Measurements from ENCODE around the gene ZNF605. TPM values are rescaled to one million over a fixed set of nuclear protein-coding genes. Genes with fewer than 3 reads are reported as not detected.
"Not testable (repeated sequence)": the region's sequence is repeated elsewhere in the genome, so short reads cannot be mapped to it uniquely, and the experiment has no call there.

Gene ZNF605
- total RNA-seq = 3.2 and 3.8 TPM in 2 replicates

DNA sequence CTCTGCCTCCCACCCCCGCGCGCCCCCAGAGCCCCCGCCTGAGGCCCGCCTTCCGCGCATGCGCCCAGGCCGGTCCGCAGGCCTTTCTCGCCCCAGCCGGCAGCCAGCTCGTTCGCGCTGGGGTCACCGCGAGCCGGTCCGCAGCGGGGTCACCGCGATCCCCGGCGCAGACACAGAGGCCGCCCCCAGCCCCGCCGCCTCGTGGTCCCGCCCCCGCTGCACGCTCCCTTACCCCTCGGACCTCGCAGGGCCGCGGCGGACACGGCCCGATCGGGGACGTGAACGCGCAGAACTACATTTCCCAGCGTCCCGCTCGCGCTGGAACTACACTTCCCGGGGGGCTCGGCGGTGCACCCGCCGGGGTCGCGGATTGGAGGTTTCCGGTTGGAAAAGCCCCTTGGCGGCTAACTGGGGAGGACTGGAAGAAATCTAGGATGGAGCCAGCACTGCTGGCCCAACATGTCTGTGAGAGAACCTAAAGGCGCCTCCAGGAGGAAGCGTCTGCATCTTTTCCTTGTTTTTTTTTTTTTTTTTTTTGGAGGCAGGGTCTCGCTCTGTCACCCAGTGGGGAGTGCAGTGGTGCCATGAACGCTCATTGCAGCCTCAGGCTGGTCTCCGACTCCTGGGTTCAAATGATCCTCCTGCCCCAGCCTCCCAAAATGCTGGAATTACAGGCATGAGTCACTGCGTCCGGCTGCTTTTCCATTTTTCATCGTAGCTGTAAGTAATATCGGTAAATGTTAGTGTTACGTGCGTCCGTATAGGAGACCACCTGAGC, at the start of gene ZNF605:
Gene ZNF605, minus strand, starts transcription at position 296 of the 778 bp plus-strand sequence. CDS start 10,671 bp downstream, outside the sequence.
- DNase-seq (ENCODE audit: low read depth in 2 of 2) = peak; percentile 80 to 90

DNA sequence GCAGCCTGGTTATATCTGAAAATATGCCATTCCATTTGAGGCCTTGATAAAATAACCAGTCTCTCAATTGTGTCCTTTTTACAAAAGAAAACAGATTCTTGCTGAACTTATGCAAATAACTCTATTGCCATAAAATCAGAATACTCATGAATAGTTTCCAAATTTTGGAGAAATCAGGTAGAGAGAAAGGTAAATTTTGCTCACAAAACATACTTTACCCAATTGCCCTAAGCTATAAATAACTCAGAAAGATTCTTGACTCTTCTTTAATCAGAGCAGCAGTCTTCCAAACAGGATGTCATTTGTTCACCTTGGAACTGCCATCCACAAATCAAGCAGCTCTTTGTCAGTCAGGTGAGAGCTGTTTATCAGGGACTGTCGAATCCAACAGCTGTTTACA, 42.6 kb upstream of the ZNF605 start:
- no peak for DNase-seq (ENCODE audit: low read depth in 2 of 2)

DNA sequence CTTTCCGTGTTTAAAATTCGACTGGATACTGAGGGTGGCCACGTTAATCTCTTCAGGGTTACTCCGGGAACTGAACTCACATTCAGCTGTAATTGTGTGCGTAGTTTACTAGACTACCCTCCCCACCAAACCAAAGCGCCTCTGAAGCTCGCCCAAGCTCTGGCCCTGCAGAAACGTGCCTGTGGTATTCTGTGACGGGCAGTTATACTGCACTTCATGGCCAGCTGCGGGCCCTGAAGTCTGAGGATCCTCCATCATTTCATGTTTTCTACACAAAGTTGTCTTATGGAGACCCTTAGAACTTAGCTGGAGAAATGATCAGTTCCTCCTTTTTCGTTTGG, 30.7 kb upstream of the ZNF605 start:
- peak in 1 of 2 donors; percentile 40 for DNase-seq (ENCODE audit: low read depth in 2 of 2)

DNA sequence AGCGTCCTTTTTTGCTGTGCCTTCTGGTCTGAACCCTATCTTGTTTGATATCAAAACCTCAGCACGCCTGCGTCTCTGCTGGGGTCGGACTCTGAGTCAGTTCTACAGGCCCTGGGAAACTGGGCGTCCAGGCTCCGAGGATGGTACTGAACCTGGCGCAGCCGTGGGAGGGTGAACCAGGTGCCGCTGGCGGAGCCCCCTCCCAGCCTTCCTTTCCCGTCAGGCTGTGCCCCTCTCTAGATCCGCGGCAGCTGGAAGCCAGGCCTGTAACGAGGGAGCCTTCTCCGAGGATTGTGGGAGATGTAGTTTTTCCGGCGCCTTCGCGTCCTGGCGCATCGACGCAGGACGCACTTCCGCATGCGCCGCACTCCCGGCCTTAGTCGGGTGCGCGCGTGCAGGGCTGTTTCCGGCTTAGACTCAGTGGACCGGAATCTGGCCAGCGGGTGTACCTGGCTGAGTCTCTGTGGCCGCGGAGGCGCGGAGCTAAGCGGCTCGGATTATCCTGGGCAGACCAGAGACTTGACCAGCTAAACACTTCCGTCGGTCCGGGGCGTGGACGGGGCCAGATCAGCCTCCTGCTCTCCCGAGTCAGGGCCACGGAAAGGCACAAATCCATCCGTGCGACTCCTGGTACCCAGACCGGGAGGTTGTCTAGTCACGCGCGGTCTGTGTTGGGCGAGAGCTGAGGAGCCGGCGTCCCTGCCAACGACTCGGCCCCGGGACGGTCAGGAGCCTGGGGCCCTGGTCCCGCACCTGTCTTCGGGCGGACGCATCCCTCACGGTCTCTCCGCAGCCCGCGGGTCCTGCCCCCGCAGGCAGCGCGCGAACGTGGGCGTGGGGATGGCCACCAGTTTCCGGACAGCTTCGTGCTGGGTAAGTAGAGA, 30.1 kb upstream of the ZNF605 start, which contains the start of gene ZNF26:
Gene ZNF26, plus strand, starts transcription at position 367 of the 884 bp plus-strand sequence. Its CDS starts 474 bp downstream, at position 841.
- peak; percentile 86 to 94 for DNase-seq (ENCODE audit: low read depth in 2 of 2)

DNA sequence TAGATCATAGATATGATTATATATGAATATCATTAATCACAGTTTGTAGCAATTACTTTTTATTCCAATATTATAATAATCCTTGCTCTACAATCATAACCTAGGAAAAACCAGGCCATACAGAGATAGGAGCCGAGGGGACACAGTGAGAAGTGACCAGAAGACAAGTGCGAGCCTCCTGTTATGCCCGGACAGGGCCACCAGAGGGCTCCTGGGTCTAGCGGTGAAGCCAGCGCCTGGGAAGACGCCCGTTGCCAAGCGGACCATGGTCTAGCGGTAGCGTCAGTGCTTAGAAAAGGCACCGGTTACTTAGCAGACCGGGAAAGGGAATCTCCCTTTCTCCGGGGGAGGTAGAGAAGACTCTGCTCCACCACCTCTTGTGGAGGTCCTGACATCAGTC, 20.8 kb upstream of the ZNF605 start:
- DNase-seq (ENCODE audit: low read depth in 2 of 2) = peak in 1 of 2 donors; percentile 21

DNA sequence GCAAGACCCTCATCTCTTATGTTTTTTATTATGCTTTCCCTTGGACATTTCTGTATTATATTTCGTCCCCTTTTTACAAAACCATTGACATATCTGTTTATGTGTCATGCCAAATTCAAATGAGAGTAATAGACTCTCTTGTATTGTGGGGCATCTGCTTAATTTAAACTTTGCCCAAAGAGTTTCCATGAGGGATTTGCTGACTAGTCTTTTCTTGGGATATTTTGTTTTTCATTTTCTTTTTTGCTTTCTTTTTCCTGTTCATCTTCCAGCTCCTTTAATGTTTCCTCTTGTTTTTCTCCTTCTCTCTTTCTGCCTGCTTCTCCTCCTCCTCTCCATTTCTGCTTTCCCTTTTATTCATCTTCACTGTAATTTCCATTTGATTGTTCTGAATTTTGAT, 16.3 kb upstream of the ZNF605 start:
- DNase-seq (ENCODE audit: low read depth in 2 of 2) = no peak

DNA sequence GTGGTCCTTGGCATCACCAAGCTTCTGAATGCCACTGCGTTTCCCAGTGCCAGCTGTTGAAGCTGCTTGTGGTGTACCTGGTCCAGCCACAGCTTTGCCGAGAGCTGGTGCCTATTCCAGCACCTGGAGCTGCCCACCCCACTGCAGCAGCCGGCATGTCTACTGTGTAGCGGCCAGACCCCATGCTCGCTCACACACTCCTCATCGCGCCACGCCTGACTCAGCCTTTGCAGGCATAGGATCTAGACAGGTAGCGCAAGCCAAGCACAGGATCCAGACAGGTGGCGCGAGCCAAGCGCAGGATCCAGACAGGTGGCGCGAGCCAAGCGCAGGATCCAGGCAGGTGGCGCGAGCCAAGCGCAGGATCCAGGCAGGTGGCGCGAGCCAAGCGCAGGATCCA, 11.6 kb upstream of the ZNF605 start:
- DNase-seq (ENCODE audit: low read depth in 2 of 2) = no peak

DNA sequence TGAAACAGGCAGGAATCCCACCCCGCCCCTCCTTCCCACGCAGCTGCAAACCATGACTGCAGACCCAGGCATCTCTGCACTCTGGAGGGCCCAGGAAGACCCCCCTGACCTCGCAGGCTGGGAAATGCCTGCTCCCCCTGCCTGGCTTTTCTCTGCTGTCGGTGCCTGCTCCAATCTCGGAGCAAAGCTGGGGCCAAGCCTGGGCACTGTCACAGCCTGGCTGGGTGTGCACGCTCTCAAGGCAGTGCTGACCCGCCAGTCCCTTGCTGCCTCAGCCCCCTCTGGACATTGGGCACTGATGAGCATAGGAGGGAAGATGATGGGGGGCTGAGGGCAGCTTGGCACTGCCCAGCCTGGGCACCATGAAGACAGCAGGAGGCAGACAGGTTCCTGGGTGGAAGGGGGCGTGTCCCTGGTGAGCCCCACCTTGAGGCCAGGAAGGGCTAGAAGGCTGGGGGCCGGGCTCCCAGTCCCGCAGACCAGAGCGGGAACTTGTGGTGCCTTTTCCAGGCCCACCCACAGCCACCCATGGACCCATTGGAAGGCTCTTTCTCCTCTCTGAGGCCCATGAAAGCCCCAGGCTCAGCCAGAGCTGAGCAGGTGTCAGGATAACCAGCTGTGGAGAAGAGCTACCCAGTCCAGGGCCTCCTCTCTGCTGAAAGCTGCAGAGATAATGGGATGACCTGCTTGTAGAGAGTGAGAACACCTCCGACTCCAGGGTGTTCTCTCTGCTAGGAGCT, 10.7 kb upstream of the ZNF605 start:
- no peak for DNase-seq (ENCODE audit: low read depth in 2 of 2)

DNA sequence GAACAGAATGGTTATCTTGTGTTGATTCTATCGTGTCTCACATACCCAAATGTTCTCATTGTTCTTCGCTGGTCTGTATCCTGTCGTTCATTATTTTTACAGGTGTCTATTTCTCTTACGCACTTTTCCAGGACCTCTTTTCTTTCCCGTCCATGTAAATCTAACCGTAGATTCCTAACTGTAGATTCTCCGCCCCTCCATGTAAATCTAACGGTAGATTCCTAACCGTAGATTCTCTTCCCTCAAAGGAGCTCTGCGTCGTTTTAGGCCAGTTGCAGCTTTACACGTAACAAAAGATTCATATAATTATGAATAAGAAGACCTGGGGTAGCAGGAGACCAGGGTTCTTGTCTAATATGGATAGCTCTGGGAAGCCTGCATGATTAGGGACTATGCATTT, 9.7 kb upstream of the ZNF605 start:
- DNase-seq (ENCODE audit: low read depth in 2 of 2) = no peak

DNA sequence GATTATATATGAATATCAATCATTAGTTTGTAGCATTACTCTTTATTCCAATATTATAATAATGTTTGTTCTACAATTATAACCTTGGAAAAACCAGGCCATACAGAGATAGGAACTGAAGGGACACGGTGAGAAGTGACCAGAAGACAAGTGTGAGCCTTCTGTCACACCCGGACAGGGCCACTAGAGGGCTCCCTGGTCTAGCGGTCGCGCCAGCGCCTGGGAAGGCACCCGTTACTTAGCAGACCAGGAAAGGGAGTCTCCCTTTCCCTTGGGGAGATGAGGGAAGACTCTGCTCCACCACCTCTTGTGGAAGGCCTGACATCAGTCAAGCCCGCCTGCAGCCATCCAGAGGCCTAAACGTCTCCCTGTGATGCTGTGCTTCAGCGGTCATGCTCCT, 7.8 kb upstream of the ZNF605 start:
- peak in 1 of 2 donors; percentile 31 for DNase-seq (ENCODE audit: low read depth in 2 of 2)

DNA sequence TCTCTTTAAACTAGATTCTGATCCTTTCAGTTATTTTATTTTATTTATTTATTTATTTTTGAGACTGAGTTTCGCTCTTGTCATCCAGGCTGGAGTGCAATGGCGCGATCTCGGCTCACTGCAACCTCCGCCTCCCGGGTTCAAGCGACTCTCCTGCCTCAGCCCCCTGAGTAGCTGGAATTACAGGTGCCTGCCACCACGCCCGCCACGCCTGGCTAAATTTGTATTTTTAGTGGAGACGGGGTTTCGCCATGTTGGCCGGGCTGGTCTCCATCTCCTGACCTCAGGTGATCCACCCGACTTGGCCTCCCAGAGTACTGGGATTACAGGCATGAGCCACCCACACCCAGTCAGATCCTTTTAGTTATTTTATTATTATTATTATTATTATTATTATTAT, 5.7 kb upstream of the ZNF605 start:
- not testable (repeated sequence) for DNase-seq (ENCODE audit: low read depth in 2 of 2)

DNA sequence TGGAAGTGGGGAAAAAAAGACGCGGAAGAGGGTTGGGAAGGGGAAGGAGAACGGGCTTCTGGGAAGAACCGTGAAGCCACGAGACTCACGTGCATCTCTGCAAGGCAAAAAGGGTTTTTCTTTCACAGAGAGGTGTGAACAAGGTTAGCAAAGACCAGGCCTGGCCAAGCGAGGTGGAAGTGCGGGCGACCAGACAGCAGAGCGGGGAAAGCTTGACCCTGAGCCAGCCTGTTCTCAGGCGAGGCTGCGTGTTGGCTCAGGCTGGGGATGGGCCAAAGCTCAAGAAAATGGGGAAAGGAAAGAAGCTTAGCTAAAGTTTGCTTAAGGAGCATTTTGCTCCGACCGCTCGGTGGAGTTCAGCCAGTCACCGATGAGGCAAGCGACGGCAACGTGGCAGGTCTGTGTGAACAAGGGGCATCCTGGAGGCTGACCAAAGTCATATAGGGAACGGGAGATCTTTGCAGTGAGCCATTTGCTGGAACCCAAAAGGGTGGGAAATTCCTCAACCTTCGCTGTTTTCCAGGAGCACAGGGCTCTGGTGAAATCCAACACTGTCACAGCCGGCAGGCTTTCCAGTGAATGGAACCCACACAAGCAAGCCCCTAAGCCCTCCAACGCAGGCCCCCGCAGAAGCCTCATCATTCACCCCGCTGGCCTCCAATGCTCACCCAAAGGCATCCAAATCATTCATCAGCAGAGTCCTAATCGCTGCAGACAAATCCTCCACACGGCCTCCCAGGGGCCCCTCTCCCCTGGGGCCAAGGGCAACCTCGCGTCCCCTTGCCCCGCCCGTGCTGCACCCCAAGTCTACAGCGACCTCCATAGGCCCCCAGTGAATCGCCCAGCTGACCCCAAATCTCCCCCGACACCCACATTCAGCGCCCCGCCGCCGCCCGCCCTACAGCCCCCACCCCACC, 754 bp downstream of the ZNF605 start:
- DNase-seq (ENCODE audit: low read depth in 2 of 2) = peak; percentile 15 to 65

DNA sequence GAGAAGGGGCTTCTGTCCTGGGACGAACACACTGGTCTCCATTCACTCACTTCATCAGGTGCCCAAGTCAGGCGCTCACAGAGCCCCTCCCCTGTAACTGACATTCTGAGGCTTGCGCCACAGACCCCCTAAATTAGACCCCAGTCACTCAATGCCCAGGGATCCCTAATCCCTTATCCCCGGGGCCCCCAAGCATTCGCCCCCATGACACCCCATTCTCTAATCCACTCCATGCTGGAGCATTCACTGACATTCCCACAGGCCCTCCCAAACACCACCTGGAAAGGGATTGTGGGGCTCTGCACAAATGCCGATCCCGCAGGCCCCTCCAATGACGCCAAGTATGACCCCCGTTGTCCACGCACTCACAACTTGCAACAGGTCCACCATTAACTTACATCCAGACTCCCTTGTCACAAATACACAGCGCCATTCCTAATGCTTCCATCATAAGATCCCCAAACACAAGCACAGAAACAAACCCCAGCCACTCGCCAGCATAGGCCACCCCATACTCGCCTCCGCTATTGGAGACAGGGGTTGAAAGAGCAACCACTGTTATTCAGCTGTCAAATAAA, 1.5 kb downstream of the ZNF605 start:
- DNase-seq (ENCODE audit: low read depth in 2 of 2) = no peak

DNA sequence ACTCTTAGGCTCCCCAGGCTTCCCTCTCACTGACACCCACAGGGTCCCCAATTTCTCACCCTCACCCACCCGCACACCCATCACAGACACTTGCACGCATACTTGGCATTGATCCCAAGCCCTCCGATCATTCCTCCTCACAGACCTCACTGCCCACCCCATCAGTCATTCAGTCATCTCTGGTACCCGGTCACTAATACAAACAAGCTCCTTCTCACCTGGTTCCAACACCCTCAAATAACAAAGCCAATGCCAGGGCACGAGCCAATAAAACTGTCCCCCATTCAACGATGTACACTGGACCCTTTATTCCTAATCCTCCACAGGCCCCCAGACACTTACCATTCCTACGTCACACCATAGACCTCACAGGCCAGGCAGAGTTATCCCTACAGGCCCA, 2.3 kb downstream of the ZNF605 start:
- DNase-seq (ENCODE audit: low read depth in 2 of 2) = no peak

DNA sequence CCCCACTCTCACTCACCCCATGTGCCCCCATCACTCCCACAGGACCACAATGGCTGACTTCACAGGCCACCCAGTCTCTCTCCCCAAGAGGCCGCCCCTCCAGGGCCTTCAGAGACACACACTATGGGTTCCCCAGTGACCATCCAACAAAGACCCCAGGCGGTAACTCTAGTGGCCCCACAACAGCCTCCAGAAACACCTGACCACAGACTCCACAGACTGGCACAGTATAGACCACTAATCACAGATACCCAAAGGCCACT, 3.0 kb downstream of the ZNF605 start:
- no peak for DNase-seq (ENCODE audit: low read depth in 2 of 2)

DNA sequence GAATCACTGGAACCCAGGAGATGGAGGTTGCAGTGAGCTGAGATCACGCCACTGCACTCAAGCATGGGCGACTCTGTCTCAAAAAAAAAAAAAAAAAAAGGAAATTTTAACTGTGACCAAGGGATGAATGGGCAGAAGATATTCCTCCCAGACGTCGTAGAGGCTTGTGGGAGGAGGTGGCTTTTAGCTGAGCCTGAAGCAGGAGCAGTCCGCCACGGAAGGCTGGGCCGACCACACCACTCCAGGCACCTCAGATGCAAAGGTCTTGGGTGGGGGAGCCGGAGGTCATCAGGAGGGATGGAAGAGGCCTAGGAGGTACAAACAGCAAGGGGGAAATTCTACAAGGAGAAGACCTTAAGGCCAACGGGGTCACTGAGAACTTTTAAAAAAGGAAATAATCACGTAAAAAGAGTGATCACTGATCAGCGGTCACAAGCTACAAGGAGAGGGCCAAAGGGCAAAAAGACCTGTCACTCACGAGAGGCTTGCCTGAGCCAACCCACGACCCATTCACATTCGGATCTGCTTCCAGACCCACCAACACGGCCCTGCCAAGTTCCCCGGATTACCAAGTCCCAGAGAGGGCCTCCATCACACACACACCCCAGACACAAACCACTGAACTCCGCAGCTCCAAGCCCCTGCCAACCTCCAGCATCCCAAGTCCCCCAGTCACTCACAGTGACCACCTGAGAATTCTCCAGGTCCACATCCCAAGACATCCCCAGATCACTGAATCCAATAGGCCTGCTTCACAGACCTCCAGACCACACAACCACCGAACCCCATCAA, 3.5 kb downstream of the ZNF605 start:
- DNase-seq (ENCODE audit: low read depth in 2 of 2) = no peak

DNA sequence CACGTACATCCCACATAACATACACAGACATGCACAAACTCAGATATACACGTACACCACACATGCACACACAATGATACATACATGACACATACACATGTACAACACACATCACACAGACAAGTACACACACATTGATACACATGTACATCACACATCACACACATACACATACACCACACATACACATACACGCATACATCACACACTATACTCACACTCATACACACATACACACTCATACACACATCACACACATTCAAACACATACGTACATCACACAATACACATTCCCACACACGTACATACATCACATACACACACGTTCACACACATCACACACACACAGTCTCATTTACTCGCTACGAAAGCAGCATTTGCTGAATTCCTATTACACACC, 4.5 kb downstream of the ZNF605 start:
- DNase-seq (ENCODE audit: low read depth in 2 of 2) = no peak

DNA sequence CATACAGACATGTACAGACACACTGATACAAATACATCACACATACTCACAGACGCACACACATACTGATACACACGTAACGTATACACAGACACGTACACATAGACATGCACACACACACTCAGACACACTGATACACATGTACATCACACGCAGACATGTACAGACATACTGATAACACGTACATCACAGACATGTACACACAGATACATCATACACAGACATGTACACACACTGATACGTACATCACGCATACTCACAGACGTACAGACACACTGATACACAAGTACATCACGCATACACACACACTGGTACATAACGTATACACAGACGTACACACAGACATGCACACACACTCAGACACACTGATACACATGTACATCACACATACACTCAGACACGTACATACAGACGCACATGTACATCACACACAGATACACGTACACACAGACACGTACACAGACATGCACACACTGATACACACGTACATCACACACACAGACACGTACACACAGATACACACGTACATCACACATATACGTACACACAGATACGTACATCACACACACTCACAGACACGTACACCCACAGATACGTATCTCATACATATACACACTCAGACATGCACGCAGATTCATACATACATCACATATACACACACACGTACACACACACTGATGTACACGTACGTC, 5.1 kb downstream of the ZNF605 start:
- DNase-seq (ENCODE audit: low read depth in 2 of 2) = no peak

All from dermis microvascular lymphatic vessel endothelial cell (primary cell).